Activated T-cell treated with anti-CD3 and anti-CD28 coated beads for 4 hours (primary cell): Measurements from ENCODE around the gene IL17C.

Experiments
- DNase-seq: peaks from one replicate; pipeline ENCODE4 v3.0.0-alpha.2; 2020

The IL17C gene

DNA sequence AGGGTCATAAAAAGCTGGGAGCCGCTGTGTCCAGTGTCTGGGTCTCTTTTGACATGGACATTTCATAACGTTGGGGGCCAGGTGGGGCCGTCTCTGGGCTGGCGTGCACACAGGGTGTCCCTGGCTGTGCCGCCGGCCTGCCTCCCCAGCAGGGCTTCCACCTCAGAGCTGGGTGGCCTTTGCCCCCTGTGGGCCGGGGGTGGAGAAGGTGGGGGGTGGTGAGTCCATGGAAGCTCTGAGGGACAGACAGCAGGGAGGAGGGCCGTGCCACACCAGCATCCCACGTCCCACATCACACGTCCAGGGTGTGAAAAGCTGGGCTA is 48.8 kb downstream of the IL17C start:
- no peak for DNase-seq

DNA sequence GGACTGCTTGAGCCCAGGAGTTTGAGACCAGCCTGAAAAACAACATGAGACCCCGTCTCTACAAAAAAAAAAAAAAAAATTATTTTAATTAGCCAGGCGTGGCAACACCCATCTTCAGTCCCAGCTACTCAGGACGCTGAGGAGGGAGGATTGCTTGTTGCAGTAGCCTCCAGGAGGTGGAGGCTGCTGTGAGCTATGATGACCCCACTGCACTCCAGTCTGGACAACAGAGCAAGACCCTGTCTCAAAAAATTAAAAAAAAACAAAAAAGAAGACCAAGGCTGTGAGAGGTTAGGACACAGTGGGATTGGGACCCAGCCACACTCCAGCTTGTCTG is 49.3 kb downstream of the IL17C start:
- no peak for DNase-seq

DNA sequence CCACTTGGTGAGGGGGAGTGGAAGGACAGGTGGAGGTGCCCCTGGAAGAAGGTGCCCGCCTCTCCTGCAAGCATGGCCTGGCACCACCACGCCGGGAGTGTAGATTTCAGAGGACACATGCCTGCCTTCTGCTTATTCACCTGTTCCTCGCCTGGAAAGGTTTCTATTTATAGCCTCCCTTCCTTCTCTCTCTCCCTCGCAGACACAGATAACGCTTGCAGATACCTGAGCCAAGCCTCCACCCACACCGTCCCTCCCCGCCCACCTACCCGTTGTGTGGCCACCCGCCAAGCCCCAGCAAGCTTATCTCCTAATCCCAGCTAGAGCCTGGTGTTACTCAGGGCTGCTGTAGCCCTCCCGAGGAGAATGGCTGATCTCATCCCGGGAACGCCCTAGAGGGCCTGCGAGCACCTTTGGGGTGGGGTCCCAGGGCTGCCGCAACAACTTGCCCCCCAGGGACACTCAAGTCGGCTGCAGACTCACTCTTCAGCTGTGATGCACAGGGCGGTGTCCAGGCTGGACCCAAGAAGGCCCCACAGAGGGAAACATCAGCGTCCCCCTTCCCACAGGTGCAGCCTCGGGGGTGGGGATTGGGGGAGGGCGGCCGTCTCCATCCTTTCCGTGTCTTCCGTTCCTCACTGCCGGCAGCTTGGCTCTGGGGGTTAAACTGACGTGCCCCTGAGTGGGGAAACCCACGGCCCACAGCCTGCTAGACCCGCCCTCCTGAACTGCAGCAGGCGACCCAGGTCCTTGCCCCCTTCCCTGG is 49.8 kb downstream of the IL17C start:
- no peak for DNase-seq
